Skeletal muscle satellite cell (primary cell): ENCODE data around the gene DDX23.
A peak's percentile ranks its signal among the peaks of the same experiment; 100 is the strongest.

ENCODE experiments used
- H3K27me3 ChIP-seq: 2 replicates; pipeline ENCODE4 v1.7.0; 2013; ENCODE audit warnings: low read length; ENCODE audit not compliant: control insufficient read depth, insufficient read depth
- H3K36me3 ChIP-seq: 2 replicates; pipeline ENCODE4 v1.7.0; 2013; ENCODE audit warnings: mild to moderate bottlenecking, control low read depth, low read length; ENCODE audit not compliant: insufficient read depth
- H3K4me1 ChIP-seq: 2 replicates; pipeline ENCODE4 v1.7.0; 2013; ENCODE audit warnings: low read length; ENCODE audit not compliant: control insufficient read depth, insufficient read depth
- H3K4me2 ChIP-seq: 2 replicates; pipeline ENCODE4 v1.7.0; 2013; ENCODE audit warnings: mild to moderate bottlenecking, low read length
- H3K4me3 ChIP-seq: 2 replicates; pipeline ENCODE4 v1.7.0; 2013; ENCODE audit warnings: low read length
- H3K9ac ChIP-seq: 2 replicates; pipeline ENCODE4 v1.7.0; 2013; ENCODE audit warnings: mild to moderate bottlenecking, low read depth, low read length, moderate library complexity
- H3K9me3 ChIP-seq: replicated peaks from 2 replicates; pipeline ENCODE4 v1.7.0; 2013; ENCODE audit warnings: mild to moderate bottlenecking, control low read depth, low read length

DDX23 gene

DNA sequence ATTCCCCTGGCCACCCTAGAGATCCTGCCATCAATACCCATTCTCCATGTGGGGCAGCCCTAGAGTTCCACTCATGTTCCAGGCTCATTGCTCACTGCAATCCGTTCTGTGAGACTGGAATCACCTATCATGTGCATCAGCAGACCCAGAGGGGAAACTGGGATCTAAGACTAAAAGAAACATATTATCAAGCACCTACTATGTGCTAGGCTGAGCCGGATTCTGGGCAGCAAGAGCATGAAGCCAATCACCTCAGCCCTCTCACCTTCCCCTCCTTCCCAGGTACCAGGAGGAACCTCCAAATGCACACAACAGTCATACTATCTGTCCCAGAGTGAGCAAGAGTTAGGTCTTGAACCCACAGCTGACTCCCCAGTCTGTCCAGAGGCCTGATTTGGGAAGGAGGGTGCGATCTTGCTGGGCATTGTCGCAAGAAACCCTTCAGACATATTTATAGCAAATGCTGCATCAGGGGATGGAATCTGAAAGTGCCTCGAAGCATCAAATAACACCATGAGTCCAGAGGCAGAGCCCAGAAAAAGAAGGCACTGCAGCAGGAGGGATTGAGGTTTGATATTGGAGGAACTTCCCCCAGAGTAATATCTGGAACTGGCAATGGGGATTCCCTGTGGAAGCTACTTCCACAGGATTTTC lies 40.4 kb downstream of the DDX23 start:
- Histone ChIP-seq H3K4me1 (peaks cover 47% of the 10 kb centered on the region), H3K4me3 (peak overlapping the region; percentile 20), H3K9ac (peak overlapping the region; percentile 43), H3K4me2 (peak overlapping the region; percentile 72), H3K9me3 (no peaks in the 10 kb centered on the region), H3K27me3 (no peaks in the 10 kb centered on the region), H3K36me3 (no peaks in the 10 kb centered on the region)

DNA sequence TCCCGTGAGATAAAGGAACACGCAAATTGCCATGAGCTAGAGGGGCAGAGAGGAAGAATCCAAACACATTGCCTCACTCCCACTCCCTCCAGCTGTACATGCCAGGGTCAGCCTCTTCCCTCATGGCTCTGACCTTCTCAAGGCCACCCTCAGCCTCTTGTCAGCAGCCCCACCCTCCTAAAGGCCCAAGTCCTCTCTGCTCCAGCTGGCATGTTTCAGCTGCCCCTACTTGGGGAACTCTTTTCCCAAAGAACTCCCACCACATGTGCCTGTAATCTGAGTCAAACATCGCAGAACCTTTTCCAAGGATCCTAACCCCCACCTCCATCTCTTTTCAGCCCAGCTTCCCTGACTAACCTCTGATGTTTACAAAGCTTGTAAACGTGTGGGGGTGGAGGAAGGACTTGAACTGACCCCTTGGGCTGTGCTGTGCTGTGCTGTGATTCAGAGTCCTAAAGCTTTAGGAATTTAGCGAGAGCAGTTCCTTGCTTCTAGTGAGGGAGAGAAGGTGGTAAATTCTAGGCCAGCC lies 41.0 kb downstream of the DDX23 start:
- Histone ChIP-seq H3K4me2 (peak overlapping the region; percentile 72), H3K9me3 (no peaks in the 10 kb centered on the region), H3K4me3 (peak overlapping the region; percentile 36), H3K4me1 (peaks cover 41% of the 10 kb centered on the region), H3K9ac (peak overlapping the region; percentile 16), H3K27me3 (no peaks in the 10 kb centered on the region), H3K36me3 (no peaks in the 10 kb centered on the region)

DNA sequence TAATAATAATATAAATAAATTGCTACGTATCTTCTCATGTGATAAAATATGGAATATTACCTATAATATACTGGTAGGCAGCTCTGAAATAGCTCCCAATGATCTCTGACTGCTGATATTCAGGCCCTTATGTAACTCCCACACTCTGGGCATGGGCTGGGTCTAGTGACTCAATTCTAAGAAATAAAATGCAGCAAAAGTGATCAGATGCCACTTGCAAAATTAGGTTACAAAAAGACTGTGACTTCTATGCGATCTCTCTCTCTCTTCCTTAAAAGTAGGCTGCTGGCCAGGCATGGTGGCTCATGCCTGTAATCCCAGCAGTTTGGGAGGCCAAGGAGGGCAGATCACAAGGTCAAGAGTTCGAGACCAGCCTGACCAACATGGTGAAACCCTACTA lies 44.0 kb downstream of the DDX23 start:
- Histone ChIP-seq H3K27me3 (no peaks in the 10 kb centered on the region), H3K36me3 (no peaks in the 10 kb centered on the region), H3K4me1 (peaks cover 28% of the 10 kb centered on the region), H3K9me3 (no peaks in the 10 kb centered on the region), H3K9ac (no peak overlapping the region), H3K4me3 (no peak overlapping the region), H3K4me2 (no peak overlapping the region)

DNA sequence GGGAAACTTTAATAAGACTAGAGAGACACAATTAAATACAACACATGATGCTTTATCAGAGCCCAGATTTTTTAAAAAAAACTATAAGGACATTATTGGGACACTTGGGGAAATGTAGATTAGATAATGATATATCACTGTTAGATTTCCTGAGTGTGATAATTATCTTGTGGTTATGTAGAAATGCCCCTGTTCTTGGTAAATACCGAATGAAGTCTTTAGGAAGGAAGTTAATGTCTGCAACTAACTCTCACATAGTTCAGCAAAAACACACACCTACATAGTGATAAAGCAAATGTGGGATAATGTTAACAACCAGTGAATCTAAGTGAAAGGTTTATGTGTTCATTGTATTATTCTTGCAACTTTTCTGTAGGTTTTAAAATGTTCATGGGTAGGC lies 48.3 kb downstream of the DDX23 start:
- H3K27me3 ChIP-seq, result no peaks in the 10 kb centered on the region
- no peaks in the 10 kb centered on the region for H3K9me3 ChIP-seq
- no peak overlapping the region for H3K4me3 ChIP-seq
- no peak overlapping the region for H3K9ac ChIP-seq
- no peak overlapping the region for H3K4me2 ChIP-seq
- H3K4me1 ChIP-seq, result no peaks in the 10 kb centered on the region
- no peaks in the 10 kb centered on the region for H3K36me3 ChIP-seq

DNA sequence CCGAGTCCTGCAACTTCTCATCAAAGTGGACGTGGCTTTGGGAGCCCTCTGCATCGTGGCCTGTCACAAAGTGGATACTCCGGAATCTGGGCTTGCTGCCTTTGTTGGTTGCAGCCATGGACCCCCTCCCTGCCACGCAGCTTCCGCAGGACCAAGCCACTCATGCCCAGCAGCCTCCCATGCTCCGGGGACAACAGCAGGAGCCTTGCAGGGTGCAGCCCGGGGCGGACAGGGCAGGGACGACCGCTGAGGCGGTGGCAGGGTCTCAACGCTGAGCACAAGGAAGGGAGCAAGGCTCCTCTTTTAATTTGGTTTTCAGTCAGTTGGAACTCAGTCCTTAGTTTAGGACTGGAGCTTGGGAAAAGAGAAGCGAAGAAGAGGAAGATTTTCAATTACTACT lies 51.0 kb downstream of the DDX23 start:
- Histone ChIP-seq H3K4me3 (no peak overlapping the region), H3K4me1 (no peaks in the 10 kb centered on the region), H3K4me2 (no peak overlapping the region), H3K9me3 (no peaks in the 10 kb centered on the region), H3K9ac (no peak overlapping the region), H3K36me3 (no peaks in the 10 kb centered on the region), H3K27me3 (no peaks in the 10 kb centered on the region)

DNA sequence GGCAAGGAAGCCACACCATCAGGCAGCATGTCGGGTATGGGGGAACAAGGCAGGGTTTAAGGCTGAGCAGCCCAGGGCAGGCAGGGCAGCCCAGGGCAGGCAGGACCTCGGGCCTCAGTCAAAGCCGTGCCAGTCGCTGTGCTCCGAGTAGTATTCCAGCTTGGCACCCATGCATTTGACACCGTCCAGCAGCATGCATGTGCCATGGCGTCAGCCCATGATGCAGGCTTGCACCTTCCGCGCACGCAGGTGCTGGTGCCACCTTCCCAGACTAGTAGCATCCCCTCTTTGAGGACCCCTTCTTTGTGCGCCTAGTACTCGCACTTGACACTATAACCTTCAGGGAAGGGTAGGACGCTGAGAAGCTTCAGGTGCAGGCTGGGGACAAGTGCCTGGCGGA lies 51.5 kb downstream of the DDX23 start:
- no peaks in the 10 kb centered on the region for H3K27me3 ChIP-seq
- H3K9ac ChIP-seq, result no peak overlapping the region
- no peak overlapping the region for H3K4me2 ChIP-seq

DNA sequence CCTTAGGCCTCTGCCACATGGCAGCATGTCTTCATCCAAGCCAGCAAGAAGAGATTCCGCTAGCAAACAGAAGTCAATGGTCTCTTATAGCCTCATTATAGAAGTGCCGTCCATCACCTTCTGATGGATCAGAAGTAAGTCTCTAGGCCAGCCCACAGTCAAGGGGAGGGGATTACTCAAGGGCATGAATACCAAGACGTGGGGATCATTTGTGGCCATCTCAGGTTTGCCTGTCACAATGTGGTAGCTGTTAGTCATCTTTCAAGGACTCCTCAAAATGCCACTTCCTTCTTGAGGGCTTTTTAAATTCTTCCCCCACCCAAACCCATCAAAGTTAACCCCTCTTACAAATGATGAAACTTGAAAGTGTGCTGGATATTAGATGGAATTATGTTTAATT lies 55.0 kb downstream of the DDX23 start:
- H3K4me1 ChIP-seq, result no peaks in the 10 kb centered on the region
- no peak overlapping the region for H3K9ac ChIP-seq
- no peak overlapping the region for H3K4me2 ChIP-seq
- H3K9me3 ChIP-seq, result no peaks in the 10 kb centered on the region
- no peaks in the 10 kb centered on the region for H3K36me3 ChIP-seq
- H3K27me3 ChIP-seq, result no peaks in the 10 kb centered on the region
- no peak overlapping the region for H3K4me3 ChIP-seq

More for the DNA sequence above, 51.5 kb downstream of the DDX23 start:
- Histone ChIP-seq H3K36me3 (no peaks in the 10 kb centered on the region), H3K9me3 (no peaks in the 10 kb centered on the region), H3K4me3 (no peak overlapping the region), H3K4me1 (no peaks in the 10 kb centered on the region)

DNA sequence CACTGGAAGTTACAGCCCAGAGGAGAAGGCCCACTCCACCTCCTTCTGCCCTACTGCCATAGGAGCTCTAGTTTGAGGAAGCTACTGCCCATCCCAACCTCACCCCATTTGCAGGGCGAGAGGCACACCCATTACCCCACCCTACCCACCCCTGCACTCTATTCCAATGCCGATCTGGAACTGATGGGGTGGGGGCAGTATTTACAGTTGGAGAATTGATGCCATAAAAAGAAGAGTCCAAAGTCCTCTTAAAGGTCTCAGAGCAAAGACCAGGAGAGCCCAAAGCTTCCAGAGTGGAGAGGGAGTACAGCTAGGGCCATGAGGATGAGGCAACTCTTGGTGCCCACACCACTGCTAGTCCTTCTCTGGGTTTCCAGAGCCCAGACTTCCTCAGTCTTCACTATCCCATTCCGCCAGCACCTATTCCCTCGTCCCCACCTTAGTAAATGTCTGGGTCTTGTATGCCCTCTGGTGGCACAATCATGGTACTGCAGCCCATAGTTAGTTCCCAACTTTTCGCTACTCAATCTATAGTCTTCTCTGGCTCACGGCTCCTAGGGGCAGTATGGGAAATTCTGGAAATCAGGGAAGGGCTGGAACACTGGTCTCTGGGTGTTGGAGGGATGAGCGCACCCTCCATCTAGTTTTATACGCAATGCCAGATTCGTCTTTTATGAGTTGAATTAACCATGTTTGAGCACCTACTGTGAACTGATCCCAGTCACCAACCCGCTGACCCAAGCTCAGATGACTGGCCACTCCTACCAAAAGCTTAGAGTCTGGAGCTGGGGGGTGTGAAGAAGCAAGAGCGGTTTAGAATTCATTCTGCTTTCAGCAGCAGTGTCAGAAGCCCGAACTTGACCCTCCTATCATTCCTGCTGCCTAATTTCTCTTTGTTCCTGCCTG lies 56.2 kb downstream of the DDX23 start:
- no peaks in the 10 kb centered on the region for H3K36me3 ChIP-seq
- no peaks in the 10 kb centered on the region for H3K4me1 ChIP-seq
- peak overlapping the region; percentile 8 for H3K4me2 ChIP-seq
- no peak overlapping the region for H3K9ac ChIP-seq
- no peaks in the 10 kb centered on the region for H3K27me3 ChIP-seq
- no peaks in the 10 kb centered on the region for H3K9me3 ChIP-seq
- no peak overlapping the region for H3K4me3 ChIP-seq

DNA sequence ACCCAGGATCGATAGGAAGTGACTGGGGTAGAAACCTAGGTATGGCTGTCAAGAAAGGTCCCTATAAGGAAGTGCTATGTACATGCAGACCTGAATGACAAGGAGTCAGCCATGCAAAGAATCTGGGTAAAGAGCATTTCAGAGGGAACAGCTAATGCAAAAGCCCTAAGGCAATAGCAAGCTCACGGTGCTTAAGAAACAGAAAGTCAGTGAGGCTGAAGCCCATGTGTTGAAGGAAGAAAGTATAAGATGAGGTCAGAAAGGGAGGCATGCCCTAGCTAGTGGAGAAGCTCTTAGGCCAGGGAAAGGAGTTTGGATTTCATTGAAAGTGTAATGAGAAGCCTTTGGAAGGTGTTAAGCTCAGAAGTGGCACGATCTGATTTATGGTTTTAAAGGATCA lies 57.1 kb downstream of the DDX23 start:
- H3K27me3 ChIP-seq, result no peaks in the 10 kb centered on the region
- no peaks in the 10 kb centered on the region for H3K4me1 ChIP-seq
- no peak overlapping the region for H3K4me3 ChIP-seq
- H3K9me3 ChIP-seq, result no peaks in the 10 kb centered on the region
- H3K36me3 ChIP-seq, result no peaks in the 10 kb centered on the region
- no peak overlapping the region for H3K4me2 ChIP-seq
- H3K9ac ChIP-seq, result no peak overlapping the region

DNA sequence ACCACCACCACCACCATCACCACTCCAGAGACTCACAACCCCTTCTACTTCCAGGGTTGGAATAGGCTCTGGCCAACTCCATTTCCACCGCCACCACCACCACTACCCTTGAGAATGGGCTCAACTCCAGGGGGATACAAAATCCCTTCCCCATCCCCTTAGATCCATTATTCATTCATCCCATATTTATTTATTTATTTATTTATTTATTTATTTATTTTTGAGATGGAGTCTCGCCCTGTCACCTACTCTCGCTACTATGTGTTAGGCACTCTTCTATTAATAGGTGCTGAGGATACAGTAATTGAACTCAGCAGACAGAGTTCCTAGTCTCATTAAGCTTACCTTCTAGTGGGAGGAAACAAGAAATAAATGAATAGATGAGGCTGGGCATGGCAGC lies 58.3 kb downstream of the DDX23 start:
- Histone ChIP-seq H3K9ac (no peak overlapping the region), H3K27me3 (no peaks in the 10 kb centered on the region), H3K4me1 (no peaks in the 10 kb centered on the region), H3K4me3 (no peak overlapping the region), H3K4me2 (no peak overlapping the region), H3K36me3 (no peaks in the 10 kb centered on the region), H3K9me3 (no peaks in the 10 kb centered on the region)

DNA sequence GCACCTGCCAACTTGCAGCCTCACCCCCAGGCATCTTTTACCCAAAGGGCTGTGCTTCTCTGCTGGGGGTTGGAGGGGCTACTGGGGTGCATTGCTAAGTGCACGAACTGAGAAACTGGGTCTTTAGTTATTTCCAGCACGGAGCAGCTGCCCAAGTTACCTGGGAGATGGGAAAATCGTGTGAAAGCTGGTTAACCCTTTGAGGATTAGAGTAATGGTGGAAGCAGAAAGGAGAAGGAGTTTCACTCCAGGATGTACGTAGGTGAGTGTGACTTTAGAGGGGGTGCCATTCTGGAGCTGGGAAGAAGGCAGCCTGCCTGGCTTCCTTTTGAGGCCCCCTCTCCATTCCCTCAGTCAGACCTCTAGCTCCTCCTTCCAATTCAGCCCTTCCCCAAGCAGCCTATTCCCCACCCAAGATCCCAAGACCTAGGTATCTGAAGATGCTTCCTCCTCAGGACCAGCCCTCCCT lies 62.1 kb downstream of the DDX23 start:
- no peaks in the 10 kb centered on the region for H3K9me3 ChIP-seq
- peaks cover 13% of the 10 kb centered on the region for H3K4me1 ChIP-seq
- peak overlapping the region; percentile 99 for H3K4me3 ChIP-seq
- no peaks in the 10 kb centered on the region for H3K36me3 ChIP-seq
- no peak overlapping the region for H3K9ac ChIP-seq
- H3K27me3 ChIP-seq, result no peaks in the 10 kb centered on the region
- H3K4me2 ChIP-seq, result peak overlapping the region; percentile 95
